Astrocyte of the spinal cord (primary cell): ENCODE measurements around the gene ZACN.
A peak's percentile ranks its signal among the peaks of the same experiment; 100 is the strongest.

ENCODE experiments used
- DNase-seq: peaks from one replicate; pipeline ENCODE4 v3.0.0; 2011; ENCODE audit warnings: low read depth, low spot score
- H3K4me3 ChIP-seq: 2 replicates; pipeline ENCODE4 v1.5.1; 2011; ENCODE audit warnings: low read depth, mild to moderate bottlenecking, low read length, moderate library complexity
- CTCF ChIP-seq: IDR thresholded peaks from 2 replicates; pipeline ENCODE4 v1.5.1; 2012; ENCODE audit warnings: low read depth, mild to moderate bottlenecking, low read length, inconsistent platforms
- in situ Hi-C: cut with HindIII; loops from 2 replicates; pipeline ENCODE4 v1.10.0; 2017; ENCODE audit warnings: low sequenced_read_pairs

Gene ZACN

DNA sequence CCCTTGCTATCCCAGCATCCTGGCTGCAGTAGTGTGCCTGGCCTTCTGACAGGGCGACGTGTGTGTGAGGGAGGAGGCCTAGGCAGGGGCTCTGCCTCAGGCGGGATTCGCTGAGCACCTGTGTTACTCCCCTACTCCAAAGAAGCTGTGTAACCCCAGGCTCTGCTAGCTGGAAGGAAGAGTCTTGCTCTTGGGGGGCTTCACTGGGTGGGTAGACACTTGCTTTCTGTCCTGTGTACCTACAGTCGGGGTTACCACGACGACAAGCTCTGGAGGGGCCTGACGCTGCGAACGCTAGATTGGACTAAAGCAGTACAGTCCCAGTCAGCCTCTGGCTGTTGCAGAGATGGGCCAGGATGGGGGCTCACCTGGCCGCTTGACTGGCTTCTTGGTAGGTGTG lies 15.1 kb downstream of the ZACN start:
- no peak for TF ChIP-seq CTCF
- no peak overlapping the region for H3K4me3 ChIP-seq
- DNase-seq: no peak
- in situ Hi-C loops: no loop called here

DNA sequence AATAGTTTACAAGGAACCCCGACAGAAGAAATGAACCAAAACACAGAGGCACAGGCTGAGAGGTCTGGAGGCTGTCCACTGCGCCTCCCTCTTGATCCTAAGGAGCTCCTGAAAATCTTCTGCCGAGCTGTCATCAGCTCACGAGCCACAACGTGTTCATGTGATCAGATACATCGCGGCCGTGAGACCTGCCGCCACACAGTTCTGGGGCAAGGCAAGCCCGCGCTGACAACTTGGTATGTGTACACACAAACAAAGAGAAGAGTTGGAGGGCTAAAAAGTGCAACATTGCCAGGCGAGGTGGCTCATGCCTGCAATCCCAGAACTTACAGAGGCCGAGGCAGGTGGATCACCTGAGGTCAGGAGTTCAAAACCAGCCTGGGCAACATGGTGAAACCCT lies 17.0 kb downstream of the ZACN start:
- in situ Hi-C loops: no loop called here
- TF ChIP-seq CTCF: no peak
- no peak for DNase-seq
- H3K4me3 ChIP-seq: no peak overlapping the region

DNA sequence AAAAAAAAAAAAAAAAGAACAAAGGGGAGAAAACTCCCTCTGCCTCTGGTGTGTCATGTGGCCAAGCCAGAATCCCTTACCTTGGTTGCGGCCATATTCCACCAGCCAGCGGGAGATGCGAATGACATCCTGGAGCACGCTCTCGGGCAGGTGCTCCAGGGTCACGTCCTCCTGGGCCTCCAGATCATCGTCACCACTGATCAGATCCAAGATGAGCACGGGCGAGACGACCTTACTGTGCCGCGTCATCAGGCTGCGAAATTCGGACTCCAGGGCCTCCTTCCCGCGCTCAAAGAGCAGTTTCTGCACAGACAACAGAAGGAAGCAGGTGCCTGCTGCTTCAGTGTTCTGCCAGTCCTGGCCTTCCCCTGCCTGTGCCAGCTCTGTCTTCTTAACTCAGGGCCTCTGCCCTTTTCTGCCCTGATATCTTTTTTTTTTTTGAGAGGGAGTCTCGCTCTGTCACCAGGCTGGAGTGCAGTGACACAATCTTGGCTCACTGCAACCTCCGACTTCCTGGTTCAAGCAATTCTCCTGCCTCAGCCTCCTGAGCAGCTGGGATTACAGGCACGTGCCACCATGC lies 18.8 kb downstream of the ZACN start:
- in situ Hi-C loops: no loop called here
- DNase-seq: no peak
- no peak overlapping the region for H3K4me3 ChIP-seq
- TF ChIP-seq CTCF: no peak

- in situ Hi-C loops: no loop called here
- DNase-seq: no peak
- no peak for TF ChIP-seq CTCF
- peak overlapping the region; percentile 92 for H3K4me3 ChIP-seq
These were observed 23.9 kb downstream of the ZACN start for GRCh38 chr17:76102944-76103273.

GRCh38 chr17:76103274-76104139 lies 24.5 kb downstream of the ZACN start, which contains the start of gene EXOC7:
Gene EXOC7 (minus strand): TSS chr17:76103787. CDS start chr17:76103692, 95 bp downstream.
- in situ Hi-C loops: no loop called here
- peak within 1 kb of the TSS; percentile 92 for H3K4me3 ChIP-seq
- peak; percentile 92 for DNase-seq
- TF ChIP-seq CTCF: no peak

- no peak for TF ChIP-seq CTCF
These were observed 25.3 kb downstream of the ZACN start for GRCh38 chr17:76104140-76104895.

More at GRCh38 chr17:76104140-76104895, 25.3 kb downstream of the ZACN start:
- peak overlapping the region; percentile 92 for H3K4me3 ChIP-seq
- no peak for DNase-seq
- in situ Hi-C loops: no loop called here
